Measurements from ENCODE around the gene ITPRIPL2. TPM values are rescaled to one million over a fixed set of nuclear protein-coding genes. Genes with fewer than 3 reads are reported as not detected.

Gene ITPRIPL2
- total RNA-seq, 4 donors from 2014 or later: 13.3 to 18.9 (median 18.5) TPM

- intact Hi-C loops (cut with DNase I; ENCODE audit: low total_unique reads) (no loop called here), in situ Hi-C loops (cut with MboI; ENCODE audit: low sequenced_read_pairs in 4 of 4) (no loop called here)
- Histone ChIP-seq H3K4me1 (peaks cover 0 to 7% of the 10 kb centered on the region in 2 donors), H3K4me3 (no peak overlapping the region), H3K27me3 (peaks cover 0 to 3% (median 0%) of the 10 kb centered on the region in 3 donors), H3K9me3 (no peaks in the 10 kb centered on the region), H3K27ac (no peak overlapping the region), H3K36me3 (no peaks in the 10 kb centered on the region)
- TF ChIP-seq CTCF (IDR thresholded peaks at IDR 0.05 in 4 of 5, conservative IDR thresholded peaks at IDR 0.05 in 1 of 5) (no peak), POLR2A (IDR thresholded peaks at IDR 0.05) (no peak)
- DNase-seq (no peak), ATAC-seq (no peak)
Observed at GRCh38 chr16:19145010-19145409, 31.2 kb downstream of the ITPRIPL2 start.

- H3K27ac ChIP-seq: no peak overlapping the region
- H3K27me3 ChIP-seq: peaks cover 0 to 3% (median 0%) of the 10 kb centered on the region in 3 donors
- H3K9me3 ChIP-seq: no peaks in the 10 kb centered on the region
- intact Hi-C loops (cut with DNase I; ENCODE audit: low total_unique reads) (no loop called here), in situ Hi-C loops (cut with MboI; ENCODE audit: low sequenced_read_pairs in 4 of 4) (no loop called here)
- TF ChIP-seq CTCF (IDR thresholded peaks at IDR 0.05 in 4 of 5, conservative IDR thresholded peaks at IDR 0.05 in 1 of 5) (no peak), POLR2A (IDR thresholded peaks at IDR 0.05) (no peak)
- no peaks in the 10 kb centered on the region for H3K36me3 ChIP-seq
- DNase-seq (no peak), ATAC-seq (no peak)
- H3K4me3 ChIP-seq: no peak overlapping the region
- no peaks in the 10 kb centered on the region for H3K4me1 ChIP-seq
Observed at GRCh38 chr16:19147126-19147525, 33.4 kb downstream of the ITPRIPL2 start.

- Histone ChIP-seq H3K4me1 (no peaks in the 10 kb centered on the region), H3K27me3 (peaks cover 0 to 3% (median 0%) of the 10 kb centered on the region in 3 donors), H3K27ac (no peak overlapping the region), H3K9me3 (no peaks in the 10 kb centered on the region), H3K36me3 (no peaks in the 10 kb centered on the region), H3K4me3 (no peak overlapping the region)
- TF ChIP-seq CTCF (IDR thresholded peaks at IDR 0.05 in 4 of 5, conservative IDR thresholded peaks at IDR 0.05 in 1 of 5): no peak
- TF ChIP-seq POLR2A (IDR thresholded peaks at IDR 0.05): no peak
- ATAC-seq: no peak
- intact Hi-C loops (cut with DNase I; ENCODE audit: low total_unique reads): no loop called here
- in situ Hi-C loops (cut with MboI; ENCODE audit: low sequenced_read_pairs in 4 of 4): no loop called here
- no peak for DNase-seq
Observed at GRCh38 chr16:19147627-19148026, 33.9 kb downstream of the ITPRIPL2 start.

- intact Hi-C loops (cut with DNase I; ENCODE audit: low total_unique reads) (no loop called here), in situ Hi-C loops (cut with MboI; ENCODE audit: low sequenced_read_pairs in 4 of 4) (no loop called here)
- H3K27ac ChIP-seq: no peak overlapping the region
- no peaks in the 10 kb centered on the region for H3K9me3 ChIP-seq
- DNase-seq (no peak), ATAC-seq (no peak)
- H3K4me3 ChIP-seq: no peak overlapping the region
- peaks cover 0 to 3% (median 0%) of the 10 kb centered on the region in 3 donors for H3K27me3 ChIP-seq
- no peak for TF ChIP-seq POLR2A (IDR thresholded peaks at IDR 0.05)
- TF ChIP-seq CTCF (IDR thresholded peaks at IDR 0.05 in 4 of 5, conservative IDR thresholded peaks at IDR 0.05 in 1 of 5): no peak
- H3K4me1 ChIP-seq: no peaks in the 10 kb centered on the region
- no peaks in the 10 kb centered on the region for H3K36me3 ChIP-seq
Observed at GRCh38 chr16:19148189-19148588, 34.4 kb downstream of the ITPRIPL2 start.

- TF ChIP-seq POLR2A (IDR thresholded peaks at IDR 0.05) (no peak), CTCF (IDR thresholded peaks at IDR 0.05 in 4 of 5, conservative IDR thresholded peaks at IDR 0.05 in 1 of 5) (no peak)
- intact Hi-C loops (cut with DNase I; ENCODE audit: low total_unique reads): no loop called here
Observed at GRCh38 chr16:19151310-19151709, 37.5 kb downstream of the ITPRIPL2 start.

More at GRCh38 chr16:19151310-19151709, 37.5 kb downstream of the ITPRIPL2 start:
- no peaks in the 10 kb centered on the region for H3K4me1 ChIP-seq
- no peaks in the 10 kb centered on the region for H3K27me3 ChIP-seq
- no peak overlapping the region for H3K4me3 ChIP-seq
- no peaks in the 10 kb centered on the region for H3K36me3 ChIP-seq
- H3K27ac ChIP-seq: no peak overlapping the region
- H3K9me3 ChIP-seq: no peaks in the 10 kb centered on the region
- no peak for ATAC-seq
- no peak for DNase-seq
- in situ Hi-C loops (cut with MboI; ENCODE audit: low sequenced_read_pairs in 4 of 4): no loop called here
